GM19025 (cell line): ENCODE results near the gene CD93.

Experiments
- ATAC-seq: cut with Tn5 transposase; IDR thresholded peaks from one replicate; pipeline ENCODE4 v1.9.1; 2021; ENCODE audit warnings: mild to moderate bottlenecking, low read depth, moderate library complexity; ENCODE audit not compliant: unreplicated experiment

CD93 gene

DNA sequence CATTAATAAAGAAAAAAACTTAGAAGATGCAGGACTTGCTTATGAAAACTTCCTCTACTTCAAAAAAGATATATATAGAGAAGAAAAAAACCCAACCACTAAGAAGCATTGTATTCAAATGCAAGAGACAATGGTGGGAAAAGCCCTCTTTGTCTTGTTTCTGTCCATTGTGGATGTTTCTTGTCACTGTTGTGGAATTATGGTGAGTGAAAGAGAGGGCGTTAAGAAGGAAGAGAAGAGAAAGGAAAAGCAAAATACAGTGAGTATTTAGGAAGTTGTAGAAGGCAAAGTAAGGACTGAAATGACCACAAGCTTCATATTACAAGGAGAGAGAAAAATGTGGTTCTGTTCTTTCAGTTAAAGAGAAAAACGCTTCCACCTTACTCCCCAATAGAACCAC, 22.5 kb downstream of the CD93 start:
- ATAC-seq: no peak

GRCh38 chr20:23063168-23063567, 23.0 kb downstream of the CD93 start:
- no peak for ATAC-seq

GRCh38 chr20:23062632-23063031, 23.5 kb downstream of the CD93 start:
- ATAC-seq: no peak

GRCh38 chr20:23061734-23062561, 24.2 kb downstream of the CD93 start:
- ATAC-seq: no peak

GRCh38 chr20:23061262-23061661, 24.9 kb downstream of the CD93 start:
- ATAC-seq: no peak

- no peak for ATAC-seq
Measured at GRCh38 chr20:23060629-23061028, 25.5 kb downstream of the CD93 start.

GRCh38 chr20:23059846-23060245, 26.3 kb downstream of the CD93 start:
- no peak for ATAC-seq

DNA sequence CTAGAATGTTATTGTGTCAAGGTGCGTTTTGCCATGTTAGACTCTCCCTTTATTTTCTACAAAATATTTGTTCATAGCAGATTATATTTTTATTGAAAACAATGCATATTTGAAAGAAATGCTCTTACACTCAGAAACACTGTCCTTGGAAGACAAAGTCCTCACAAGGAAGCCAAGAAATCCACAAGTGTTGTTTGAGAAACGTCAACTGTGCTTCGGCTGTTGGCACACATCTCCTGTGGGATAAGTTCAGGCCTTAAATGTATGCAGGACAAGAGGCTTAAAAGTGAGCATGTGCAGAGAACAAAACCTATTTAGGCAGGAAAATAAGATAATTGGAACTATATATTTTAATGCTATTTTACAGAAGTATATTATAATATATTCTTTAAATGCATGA, 27.1 kb downstream of the CD93 start:
- no peak for ATAC-seq

- ATAC-seq: no peak
Measured at GRCh38 chr20:23058240-23058639, 27.9 kb downstream of the CD93 start.

- ATAC-seq: no peak
Measured at GRCh38 chr20:23052904-23053303, 33.2 kb downstream of the CD93 start.

DNA sequence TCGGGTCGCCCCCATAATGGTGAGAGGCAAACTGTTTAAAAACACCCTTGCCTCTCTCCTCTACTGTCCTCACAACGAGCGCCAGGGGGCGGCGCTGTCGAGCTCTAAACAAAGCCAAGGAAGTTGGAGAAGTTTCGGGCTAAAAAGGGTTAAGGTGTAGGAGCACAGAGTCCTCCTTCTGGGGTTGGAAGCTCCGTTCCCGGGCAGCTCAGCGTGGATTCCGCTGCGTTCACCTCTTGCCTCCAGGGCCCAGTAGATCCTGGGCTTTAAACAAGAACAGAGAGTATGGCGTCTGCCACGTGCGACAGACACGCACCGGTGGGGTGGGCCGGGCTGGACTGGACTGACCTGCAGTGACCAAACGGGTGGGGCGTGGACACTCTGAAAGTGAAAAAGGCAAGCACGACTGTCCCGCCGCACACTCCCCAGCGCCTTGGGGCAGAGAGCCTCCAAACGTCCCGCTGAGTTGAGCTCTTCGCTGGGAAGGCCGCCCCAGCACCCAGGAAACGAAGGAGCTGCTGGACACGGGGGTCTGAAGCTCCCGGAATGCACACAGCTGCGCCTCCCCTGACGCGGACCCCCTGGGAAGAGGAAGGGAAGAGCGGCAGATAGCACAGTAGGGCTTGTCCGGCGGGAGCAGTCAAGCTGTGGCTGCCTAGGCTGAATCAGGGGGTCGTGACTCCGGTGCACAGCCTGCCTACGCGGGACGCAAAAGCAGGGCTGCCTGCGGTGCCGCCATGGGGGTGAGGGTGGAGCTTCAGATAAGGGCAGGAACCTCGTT, 35.1 kb downstream of the CD93 start:
- ATAC-seq: no peak

DNA sequence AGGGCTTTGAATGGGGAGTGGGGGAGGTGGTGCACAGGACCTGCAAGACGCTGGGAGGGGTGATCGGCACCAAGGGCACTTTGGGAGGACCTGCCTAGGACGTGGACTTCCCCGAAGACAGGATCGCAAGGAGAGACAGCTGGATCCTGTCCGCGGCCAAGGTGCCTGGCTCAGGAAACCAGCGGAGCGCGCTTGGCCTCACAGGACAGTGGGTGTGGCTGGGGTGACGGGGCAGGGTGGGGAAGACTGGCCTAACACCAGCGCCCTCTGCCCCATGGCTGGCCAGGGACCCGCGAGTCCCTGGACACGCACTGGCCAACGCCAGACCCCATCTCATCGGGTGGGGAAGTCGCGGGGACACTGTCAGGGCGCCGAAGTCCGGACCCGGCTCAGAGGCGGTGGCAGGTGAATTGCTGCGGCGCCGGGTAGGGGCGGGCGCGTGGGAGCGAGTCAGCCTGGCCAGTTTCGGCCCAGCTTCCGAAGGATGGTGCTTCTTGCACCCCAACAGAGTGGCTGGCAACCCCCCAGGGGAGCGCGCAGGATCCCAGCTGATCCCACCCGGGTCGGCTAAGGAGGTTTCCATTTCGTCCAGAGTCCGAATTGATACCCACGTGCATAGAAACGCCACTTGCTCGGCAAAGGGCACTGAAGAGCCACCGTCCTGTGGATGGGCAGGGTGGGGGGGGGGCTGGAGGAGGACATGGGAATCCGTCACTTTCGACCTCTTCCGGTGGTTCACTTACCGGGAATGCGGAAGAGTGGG, 35.9 kb downstream of the CD93 start:
- no peak for ATAC-seq

- ATAC-seq: no peak
Measured at GRCh38 chr20:23049201-23050075, 36.7 kb downstream of the CD93 start, which contains the start of gene THBD. TSS of gene THBD (minus strand) at chr20:23049672. CDS start at chr20:23049504, 168 bp downstream.

GRCh38 chr20:23048283-23049200, 37.6 kb downstream of the CD93 start:
- no peak for ATAC-seq

- no peak for ATAC-seq
Measured at GRCh38 chr20:23047738-23048214, 38.3 kb downstream of the CD93 start.

GRCh38 chr20:23047001-23047737, 39.0 kb downstream of the CD93 start:
- no peak for ATAC-seq

GRCh38 chr20:23046431-23046830, 39.7 kb downstream of the CD93 start:
- ATAC-seq: no peak

DNA sequence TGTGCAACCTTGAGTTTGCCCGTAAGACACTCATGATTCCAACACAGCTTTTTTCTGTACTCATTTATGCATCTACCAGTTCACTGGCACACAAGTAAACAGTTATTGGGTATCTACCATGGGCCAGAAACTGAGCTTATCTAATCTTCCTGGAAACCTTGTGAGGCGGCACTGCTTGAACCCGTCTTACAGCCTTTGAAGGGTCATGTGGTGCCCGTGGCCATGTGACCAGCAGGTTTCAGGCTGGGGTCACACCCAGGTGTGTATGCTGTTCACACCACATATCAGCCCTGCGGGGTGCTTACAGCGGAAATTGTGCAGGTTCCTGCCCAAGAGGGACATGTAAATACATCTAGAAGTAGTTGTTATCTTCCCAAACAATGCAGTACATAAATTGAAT, 42.7 kb downstream of the CD93 start:
- ATAC-seq: no peak
